MCF 10A (cell line): ENCODE data around the gene PPFIA1. TPM values are rescaled to one million over a fixed set of nuclear protein-coding genes. Genes with fewer than 3 reads are reported as not detected.
"Not testable (repeated sequence)": the region's sequence is repeated elsewhere in the genome, so short reads cannot be mapped to it uniquely, and the experiment has no call there.

ENCODE experiments used
- BruUV-seq: library from RNA; stranded (reverse); fragments of 400-500 nt; replicated peaks from 2 replicates; lab custom pipeline; 2021; lab: Mats Ljungman, UMichigan
- CTCF ChIA-PET: fragments of 300-600 bp; sonication (Branson Sonifier 250); formaldehyde crosslinking; extraction: SDS; loops from one replicate; lab custom pipeline; 2021; ENCODE audit warnings: antibody characterized with exemption, inconsistent platforms; lab: Yijun Ruan, JAX
- POLR2A ChIA-PET: fragments of 300-600, 350-650 bp; sonication (Branson Sonifier 250); formaldehyde crosslinking; extraction: SDS; loops from one replicate; lab custom pipeline; 2020; ENCODE audit warnings: antibody characterized with exemption, inconsistent platforms; lab: Yijun Ruan, JAX
- DNase-seq: peaks from one replicate; pipeline ENCODE4 v3.0.0-alpha.2; 2018; ENCODE audit not compliant: unreplicated experiment
- H3K27ac Mint-ChIP-seq: one replicate; pipeline ENCODE4 v1.8.0; 2022; ENCODE audit warnings: mild to moderate bottlenecking, low read depth, mixed read lengths; ENCODE audit not compliant: unreplicated experiment
- H3K27me3 Mint-ChIP-seq: one replicate; pipeline ENCODE4 v1.8.0; 2022; ENCODE audit warnings: mixed read lengths; ENCODE audit not compliant: insufficient read depth, unreplicated experiment
- H3K36me3 Mint-ChIP-seq: one replicate; pipeline ENCODE4 v1.8.0; 2022; ENCODE audit warnings: mild to moderate bottlenecking, moderate library complexity, mixed read lengths; ENCODE audit not compliant: insufficient read depth, unreplicated experiment
- H3K4me1 Mint-ChIP-seq: one replicate; pipeline ENCODE4 v1.8.0; 2022; ENCODE audit warnings: mixed read lengths; ENCODE audit not compliant: insufficient read depth, unreplicated experiment
- H3K4me3 Mint-ChIP-seq: one replicate; pipeline ENCODE4 v1.8.0; 2022; ENCODE audit warnings: mild to moderate bottlenecking, moderate library complexity, mixed read lengths; ENCODE audit not compliant: unreplicated experiment
- H3K9me3 Mint-ChIP-seq: one replicate; pipeline ENCODE4 v1.8.0; 2022; ENCODE audit warnings: mixed read lengths; ENCODE audit not compliant: unreplicated experiment
- intact Hi-C: fragments of 100-400 bp; cut with micrococcal nuclease; formaldehyde crosslinking; loops from 2 replicates; pipeline ENCODE4 v1.14.1; 2022
- total RNA-seq: library from RNA; stranded (reverse); gene quantifications from 2 replicates; pipeline ENCODE4 v1.2.3, GENCODE V29; 2022
- TF ChIP-seq, protein P1 (sequence below): fragments of 200-600 bp; IDR thresholded peaks from one replicate; pipeline ENCODE4 v1.8.0; 2022; ENCODE audit warnings: antibody characterized with exemption, mild to moderate bottlenecking; ENCODE audit not compliant: unreplicated experiment

PPFIA1 gene
- total RNA-seq, 1 experiment from 2014 or later, result 78.8 TPM

- H3K27ac Mint-ChIP-seq, H3K9me3 Mint-ChIP-seq, H3K27me3 Mint-ChIP-seq, intact Hi-C loops, BruUV-seq, H3K4me1 Mint-ChIP-seq, DNase-seq, H3K4me3 Mint-ChIP-seq: not testable (repeated sequence)
- POLR2A ChIA-PET, result interaction anchor here (0.6 to 1.5 kb wide), 3 partner anchors 10 to 127 kb away, joined by 3 to 5 read pairs (median 3); no protein-coding TSS in a partner anchor
- CTCF ChIA-PET, result interaction anchor here (0.6 kb wide), 1 partner anchor 1176 kb away, joined by 4 read pairs; no protein-coding TSS in a partner anchor
- H3K36me3 Mint-ChIP-seq, result peaks cover 97% of the 10 kb centered on the region
- TF ChIP-seq, protein P1, sequence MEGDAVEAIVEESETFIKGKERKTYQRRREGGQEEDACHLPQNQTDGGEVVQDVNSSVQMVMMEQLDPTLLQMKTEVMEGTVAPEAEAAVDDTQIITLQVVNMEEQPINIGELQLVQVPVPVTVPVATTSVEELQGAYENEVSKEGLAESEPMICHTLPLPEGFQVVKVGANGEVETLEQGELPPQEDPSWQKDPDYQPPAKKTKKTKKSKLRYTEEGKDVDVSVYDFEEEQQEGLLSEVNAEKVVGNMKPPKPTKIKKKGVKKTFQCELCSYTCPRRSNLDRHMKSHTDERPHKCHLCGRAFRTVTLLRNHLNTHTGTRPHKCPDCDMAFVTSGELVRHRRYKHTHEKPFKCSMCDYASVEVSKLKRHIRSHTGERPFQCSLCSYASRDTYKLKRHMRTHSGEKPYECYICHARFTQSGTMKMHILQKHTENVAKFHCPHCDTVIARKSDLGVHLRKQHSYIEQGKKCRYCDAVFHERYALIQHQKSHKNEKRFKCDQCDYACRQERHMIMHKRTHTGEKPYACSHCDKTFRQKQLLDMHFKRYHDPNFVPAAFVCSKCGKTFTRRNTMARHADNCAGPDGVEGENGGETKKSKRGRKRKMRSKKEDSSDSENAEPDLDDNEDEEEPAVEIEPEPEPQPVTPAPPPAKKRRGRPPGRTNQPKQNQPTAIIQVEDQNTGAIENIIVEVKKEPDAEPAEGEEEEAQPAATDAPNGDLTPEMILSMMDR, result peak; percentile 10
Measured at GRCh38 chr11:70331320-70331843, 60.9 kb downstream of the PPFIA1 start.

DNA sequence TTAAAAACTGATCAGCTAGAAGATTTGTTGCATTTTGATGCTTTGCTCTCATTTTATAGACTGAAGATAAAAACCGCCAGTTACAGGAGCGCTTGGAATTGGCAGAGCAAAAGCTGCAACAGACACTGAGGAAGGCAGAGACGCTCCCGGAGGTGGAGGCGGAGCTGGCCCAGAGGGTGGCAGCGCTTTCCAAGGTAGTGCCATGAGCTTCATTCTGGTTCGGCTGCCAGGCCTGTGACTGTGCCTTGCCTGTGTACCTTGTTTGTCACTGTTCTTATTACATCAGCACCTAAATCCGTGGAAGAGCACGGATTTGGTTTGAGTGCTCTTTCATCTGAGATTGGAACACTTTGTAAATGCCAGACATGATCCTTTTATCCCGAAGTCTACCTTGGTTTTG is 61.4 kb downstream of the PPFIA1 start:
- Mint-ChIP-seq H3K36me3 (peaks cover 97% of the 10 kb centered on the region), H3K4me1 (no peaks in the 10 kb centered on the region), H3K9me3 (no peaks in the 10 kb centered on the region), H3K27me3 (no peaks in the 10 kb centered on the region), H3K27ac (no peak overlapping the region), H3K4me3 (no peak overlapping the region)
- no peak for DNase-seq
- BruUV-seq, result no TSS peak
- intact Hi-C loops, result no loop called here
- ChIA-PET CTCF (interaction anchor here (0.6 kb wide), 1 partner anchor 1175 kb away, joined by 4 read pairs; no protein-coding TSS in a partner anchor), POLR2A (interaction anchor here (0.6 to 1.5 kb wide), 3 partner anchors 10 to 128 kb away, joined by 3 to 5 read pairs (median 3); no protein-coding TSS in a partner anchor)
- TF ChIP-seq, protein P1, result no peak

DNA sequence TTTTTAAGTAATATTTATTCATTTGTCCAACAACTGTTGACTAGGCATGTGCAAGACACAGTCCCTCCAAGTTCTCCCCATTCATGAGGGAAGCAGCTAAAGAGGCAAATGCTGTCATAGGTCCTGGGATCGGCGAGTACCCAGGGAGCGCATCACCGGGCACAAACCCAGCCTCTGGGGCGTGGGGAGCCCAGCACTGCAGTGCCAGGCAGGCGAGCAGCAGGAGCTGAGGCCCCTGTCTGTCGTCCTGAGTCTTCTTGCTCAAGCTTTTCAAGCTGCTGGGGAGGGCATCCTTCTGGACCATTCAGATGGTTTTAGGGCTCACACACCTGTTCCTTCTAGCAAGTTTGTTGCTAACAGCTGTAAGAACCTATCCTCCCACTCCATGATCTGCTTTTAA is 62.1 kb downstream of the PPFIA1 start:
- ChIA-PET POLR2A (interaction anchor here (1.2 to 1.5 kb wide), 2 partner anchors 11 to 128 kb away, joined by 3 read pairs; no protein-coding TSS in a partner anchor), CTCF (no interaction called here)
- H3K36me3 Mint-ChIP-seq, result peaks cover 97% of the 10 kb centered on the region
- no peaks in the 10 kb centered on the region for H3K27me3 Mint-ChIP-seq
- H3K4me1 Mint-ChIP-seq, result no peaks in the 10 kb centered on the region
- no peaks in the 10 kb centered on the region for H3K9me3 Mint-ChIP-seq
- TF ChIP-seq, protein P1, result no peak
- no peak for DNase-seq
- no peak overlapping the region for H3K4me3 Mint-ChIP-seq
- intact Hi-C loops, result no loop called here
- no TSS peak for BruUV-seq
- no peak overlapping the region for H3K27ac Mint-ChIP-seq

GRCh38 chr11:70333261-70333660 is 62.8 kb downstream of the PPFIA1 start:
- TF ChIP-seq, protein P1, result no peak
- intact Hi-C loops, result no loop called here
- no TSS peak for BruUV-seq
- ChIA-PET CTCF (no interaction called here), POLR2A (interaction anchor here (1.9 kb wide), 1 partner anchor 32 kb away, joined by 4 read pairs; no protein-coding TSS in a partner anchor)
- DNase-seq, result no peak
- Mint-ChIP-seq H3K4me3 (no peak overlapping the region), H3K9me3 (no peaks in the 10 kb centered on the region), H3K27ac (no peak overlapping the region), H3K4me1 (no peaks in the 10 kb centered on the region), H3K36me3 (peaks cover 97% of the 10 kb centered on the region), H3K27me3 (no peaks in the 10 kb centered on the region)
